Panc1 (cell line): ENCODE data around the gene PTGER4.

ENCODE experiments used
- POLR2AphosphoS5 ChIP-seq: IDR thresholded peaks from 2 replicates; pipeline ENCODE4 v1.6.1; 2012; ENCODE audit warnings: mild to moderate bottlenecking, low read depth, low read length, moderate library complexity
- REST ChIP-seq, 2 experiments: IDR thresholded peaks; 2 replicates each; pipeline ENCODE4 v1.6.1; 2011 to 2012; ENCODE audit warnings: low read depth in 2 of 2, control low read depth in 1 of 2, low read length in 1 of 2, mild to moderate bottlenecking in 1 of 2, moderate library complexity in 1 of 2; ENCODE audit not compliant: insufficient read depth in 1 of 2
- TF ChIP-seq, protein P1 (sequence below): fragments of 450-650 bp; IDR thresholded peaks from 2 replicates; pipeline ENCODE4 v1.5.1; 2017; ENCODE audit warnings: mild to moderate bottlenecking

GRCh38 chr5:40677456-40677855, 2.3 kb upstream of the PTGER4 start:
- TF ChIP-seq POLR2AphosphoS5, result no peak
- TF ChIP-seq, protein P1, sequence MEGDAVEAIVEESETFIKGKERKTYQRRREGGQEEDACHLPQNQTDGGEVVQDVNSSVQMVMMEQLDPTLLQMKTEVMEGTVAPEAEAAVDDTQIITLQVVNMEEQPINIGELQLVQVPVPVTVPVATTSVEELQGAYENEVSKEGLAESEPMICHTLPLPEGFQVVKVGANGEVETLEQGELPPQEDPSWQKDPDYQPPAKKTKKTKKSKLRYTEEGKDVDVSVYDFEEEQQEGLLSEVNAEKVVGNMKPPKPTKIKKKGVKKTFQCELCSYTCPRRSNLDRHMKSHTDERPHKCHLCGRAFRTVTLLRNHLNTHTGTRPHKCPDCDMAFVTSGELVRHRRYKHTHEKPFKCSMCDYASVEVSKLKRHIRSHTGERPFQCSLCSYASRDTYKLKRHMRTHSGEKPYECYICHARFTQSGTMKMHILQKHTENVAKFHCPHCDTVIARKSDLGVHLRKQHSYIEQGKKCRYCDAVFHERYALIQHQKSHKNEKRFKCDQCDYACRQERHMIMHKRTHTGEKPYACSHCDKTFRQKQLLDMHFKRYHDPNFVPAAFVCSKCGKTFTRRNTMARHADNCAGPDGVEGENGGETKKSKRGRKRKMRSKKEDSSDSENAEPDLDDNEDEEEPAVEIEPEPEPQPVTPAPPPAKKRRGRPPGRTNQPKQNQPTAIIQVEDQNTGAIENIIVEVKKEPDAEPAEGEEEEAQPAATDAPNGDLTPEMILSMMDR, result no peak
- TF ChIP-seq REST (IDR thresholded peaks at IDR 0.05; ENCODE audit: insufficient read depth in 1 of 2, low read depth in 2 of 2, low read length in 1 of 2), result no peak
